GM18873 (cell line): Measurements from ENCODE around the gene CSNK2A3.
"Not testable (repeated sequence)": the region's sequence is repeated elsewhere in the genome, so short reads cannot be mapped to it uniquely, and the experiment has no call there.

Experiments
- ATAC-seq: cut with Tn5 transposase; IDR thresholded peaks from one replicate; pipeline ENCODE4 v1.9.1; 2021; ENCODE audit warnings: mild to moderate bottlenecking, moderate library complexity, moderate number of reproducible peaks; ENCODE audit not compliant: unreplicated experiment, low FRiP score

The CSNK2A3 gene

GRCh38 chr11:11352878-11353277 is at the start of gene CSNK2A3:
Gene CSNK2A3 (minus strand): TSS chr11:11353250. CDS start chr11:11353119, 131 bp downstream.
- ATAC-seq = not testable (repeated sequence)

- no peak for ATAC-seq
Measured at GRCh38 chr11:11401960-11402535, 49.0 kb upstream of the CSNK2A3 start.

GRCh38 chr11:11400635-11401232 is 47.7 kb upstream of the CSNK2A3 start:
- no peak for ATAC-seq

- no peak for ATAC-seq
Measured at GRCh38 chr11:11400121-11400520, 47.1 kb upstream of the CSNK2A3 start.

- no peak for ATAC-seq
Measured at GRCh38 chr11:11397781-11398180, 44.7 kb upstream of the CSNK2A3 start.

- ATAC-seq = no peak
Measured at GRCh38 chr11:11397036-11397415, 44.0 kb upstream of the CSNK2A3 start.

GRCh38 chr11:11396301-11397035 is 43.4 kb upstream of the CSNK2A3 start:
- ATAC-seq = no peak

- ATAC-seq = no peak
Measured at GRCh38 chr11:11395126-11395525, 42.1 kb upstream of the CSNK2A3 start.

- no peak for ATAC-seq
Measured at GRCh38 chr11:11394241-11394640, 41.2 kb upstream of the CSNK2A3 start.

- ATAC-seq = no peak
Measured at GRCh38 chr11:11391796-11392463, 38.9 kb upstream of the CSNK2A3 start.

- no peak for ATAC-seq
Measured at GRCh38 chr11:11391169-11391568, 38.1 kb upstream of the CSNK2A3 start.

GRCh38 chr11:11390068-11390771 is 37.2 kb upstream of the CSNK2A3 start:
- ATAC-seq = no peak

GRCh38 chr11:11389238-11389637 is 36.2 kb upstream of the CSNK2A3 start:
- ATAC-seq = no peak

- no peak for ATAC-seq
Measured at GRCh38 chr11:11387622-11388305, 34.7 kb upstream of the CSNK2A3 start.

GRCh38 chr11:11387207-11387606 is 34.2 kb upstream of the CSNK2A3 start:
- ATAC-seq = no peak

GRCh38 chr11:11384829-11385228 is 31.8 kb upstream of the CSNK2A3 start:
- no peak for ATAC-seq

GRCh38 chr11:11383995-11384394 is 30.9 kb upstream of the CSNK2A3 start:
- ATAC-seq = no peak

GRCh38 chr11:11382858-11383532 is 29.9 kb upstream of the CSNK2A3 start:
- ATAC-seq = no peak

GRCh38 chr11:11381471-11382105 is 28.5 kb upstream of the CSNK2A3 start:
- no peak for ATAC-seq
